D721Med (cell line): ENCODE results near the gene RNFT2.

Source experiments
- DNase-seq: peaks from one replicate; pipeline ENCODE4 v3.0.0; 2011; ENCODE audit warnings: low spot score; ENCODE audit not compliant: insufficient read length
- FAIRE-seq: peaks from 2 replicates; lab custom pipeline; 2011; peaks lifted over from hg19 to GRCh38; lab: Jason Lieb, UNC
- CTCF ChIP-seq: IDR thresholded peaks from 2 replicates; pipeline ENCODE4 v1.5.1; 2012; ENCODE audit warnings: mild to moderate bottlenecking, control low read depth; ENCODE audit not compliant: insufficient read depth; ENCODE audit errors: missing control alignments

RNFT2 gene

GRCh38 chr12:116693286-116694227, 44.6 kb upstream of the RNFT2 start:
- no peak for TF ChIP-seq CTCF
- FAIRE-seq (no peak), DNase-seq (no peak)

GRCh38 chr12:116694653-116695463, 43.3 kb upstream of the RNFT2 start:
- DNase-seq (no peak), FAIRE-seq (no peak)
- no peak for TF ChIP-seq CTCF

- DNase-seq (no peak), FAIRE-seq (no peak)
- no peak for TF ChIP-seq CTCF
These were observed 42.7 kb upstream of the RNFT2 start for GRCh38 chr12:116695464-116695725.

GRCh38 chr12:116697305-116697704, 40.8 kb upstream of the RNFT2 start:
- DNase-seq (peak; percentile 44), FAIRE-seq (no peak)
- TF ChIP-seq CTCF = peak; percentile 43

- no peak for FAIRE-seq
- no peak for TF ChIP-seq CTCF
- no peak for DNase-seq
These were observed 40.4 kb upstream of the RNFT2 start for GRCh38 chr12:116697716-116698115.

- no peak for TF ChIP-seq CTCF
- no peak for FAIRE-seq
- DNase-seq = no peak
These were observed 40.0 kb upstream of the RNFT2 start for GRCh38 chr12:116698116-116698515.
